Measurements from ENCODE around the gene SORCS2.

DNA sequence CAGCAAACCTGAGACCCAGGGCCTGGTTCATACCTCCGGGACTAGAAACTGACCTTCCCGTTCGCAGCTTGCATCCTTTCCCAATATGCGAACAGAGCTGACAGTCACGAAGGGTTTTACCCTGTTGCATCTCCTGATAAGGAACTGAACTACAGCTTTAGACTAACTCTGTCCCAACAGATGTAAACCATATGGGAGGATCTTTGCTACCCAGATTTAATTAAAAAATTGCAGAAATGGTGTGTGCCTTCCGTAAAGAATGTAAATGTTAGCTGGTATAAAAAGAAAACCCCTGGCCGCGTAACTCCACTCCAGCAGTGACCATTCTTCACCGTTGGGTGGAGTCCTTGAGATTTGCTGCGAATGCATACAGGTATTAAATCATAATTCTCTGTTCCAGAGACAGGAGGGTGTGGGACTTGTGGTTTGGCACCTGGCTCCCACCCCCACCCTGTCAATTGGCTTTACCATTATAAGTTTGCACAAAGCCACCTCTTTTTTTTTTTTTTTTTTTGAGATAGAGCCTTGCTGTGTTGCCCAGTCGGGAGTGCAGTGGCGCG, 40.6 kb upstream of the SORCS2 start:
- TF ChIP-seq, protein P1, sequence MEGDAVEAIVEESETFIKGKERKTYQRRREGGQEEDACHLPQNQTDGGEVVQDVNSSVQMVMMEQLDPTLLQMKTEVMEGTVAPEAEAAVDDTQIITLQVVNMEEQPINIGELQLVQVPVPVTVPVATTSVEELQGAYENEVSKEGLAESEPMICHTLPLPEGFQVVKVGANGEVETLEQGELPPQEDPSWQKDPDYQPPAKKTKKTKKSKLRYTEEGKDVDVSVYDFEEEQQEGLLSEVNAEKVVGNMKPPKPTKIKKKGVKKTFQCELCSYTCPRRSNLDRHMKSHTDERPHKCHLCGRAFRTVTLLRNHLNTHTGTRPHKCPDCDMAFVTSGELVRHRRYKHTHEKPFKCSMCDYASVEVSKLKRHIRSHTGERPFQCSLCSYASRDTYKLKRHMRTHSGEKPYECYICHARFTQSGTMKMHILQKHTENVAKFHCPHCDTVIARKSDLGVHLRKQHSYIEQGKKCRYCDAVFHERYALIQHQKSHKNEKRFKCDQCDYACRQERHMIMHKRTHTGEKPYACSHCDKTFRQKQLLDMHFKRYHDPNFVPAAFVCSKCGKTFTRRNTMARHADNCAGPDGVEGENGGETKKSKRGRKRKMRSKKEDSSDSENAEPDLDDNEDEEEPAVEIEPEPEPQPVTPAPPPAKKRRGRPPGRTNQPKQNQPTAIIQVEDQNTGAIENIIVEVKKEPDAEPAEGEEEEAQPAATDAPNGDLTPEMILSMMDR (IDR thresholded peaks at IDR 0.05; ENCODE audit: insufficient read depth, low read depth, low read length) = peak; percentile 8
- TF ChIP-seq EZH2 (IDR thresholded peaks at IDR 0.05; ENCODE audit: insufficient read depth, low read length) = no peak

All from astrocyte (in vitro differentiated cells and primary cell).